Measurements from ENCODE around the gene PORCN. TPM values are rescaled to one million over a fixed set of nuclear protein-coding genes. Genes with fewer than 3 reads are reported as not detected.

The PORCN gene
- total and polyA plus RNA-seq, 9 of the 15 experiments (the other 6 are each of a cell fraction or from before 2014, with no cell fraction given) = 0.34 to 5.1 (median 2.8) TPM

GRCh38 chrX:48539345-48540027 lies 30.7 kb downstream of the PORCN start, which contains the start of gene TBC1D25 (continued):
- TF ChIP-seq, protein P1, sequence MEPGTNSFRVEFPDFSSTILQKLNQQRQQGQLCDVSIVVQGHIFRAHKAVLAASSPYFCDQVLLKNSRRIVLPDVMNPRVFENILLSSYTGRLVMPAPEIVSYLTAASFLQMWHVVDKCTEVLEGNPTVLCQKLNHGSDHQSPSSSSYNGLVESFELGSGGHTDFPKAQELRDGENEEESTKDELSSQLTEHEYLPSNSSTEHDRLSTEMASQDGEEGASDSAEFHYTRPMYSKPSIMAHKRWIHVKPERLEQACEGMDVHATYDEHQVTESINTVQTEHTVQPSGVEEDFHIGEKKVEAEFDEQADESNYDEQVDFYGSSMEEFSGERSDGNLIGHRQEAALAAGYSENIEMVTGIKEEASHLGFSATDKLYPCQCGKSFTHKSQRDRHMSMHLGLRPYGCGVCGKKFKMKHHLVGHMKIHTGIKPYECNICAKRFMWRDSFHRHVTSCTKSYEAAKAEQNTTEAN (CRISPR knock-in tag; IDR thresholded peaks at IDR 0.05) = no peak
- peak; percentile 79 for TF ChIP-seq RFX1 (IDR thresholded peaks at IDR 0.05)
- peak; percentile 63 for TF ChIP-seq ATF1 (CRISPR knock-in tag; IDR thresholded peaks at IDR 0.05)
- peak; percentile 99 for TF ChIP-seq ATF1 (tag; IDR thresholded peaks at IDR 0.05)
- peak; percentile 81 for TF ChIP-seq POLR2G (IDR thresholded peaks at IDR 0.05; ENCODE audit: low read depth, low read length)
- TF ChIP-seq TGIF2 (CRISPR knock-in tag; IDR thresholded peaks at IDR 0.05) = no peak
- TF ChIP-seq SMAD4 (CRISPR knock-in tag; conservative IDR thresholded peaks at IDR 0.05) = peak; percentile 56
- peak; percentile 92 for TF ChIP-seq ELF1 (tag; IDR thresholded peaks at IDR 0.05)
- TF ChIP-seq ATF7 (IDR thresholded peaks at IDR 0.05) = peak; percentile 100
- no peak for TF ChIP-seq FOXK1 (CRISPR knock-in tag; IDR thresholded peaks at IDR 0.05; ENCODE audit: borderline replicate concordance)
- TF ChIP-seq THRA (IDR thresholded peaks at IDR 0.05) = no peak
- 0 out of 2 replicates have a peak, but pooled peaks have one; percentile 8 for TF ChIP-seq SOX6 (IDR thresholded peaks at IDR 0.05)
- TF ChIP-seq JUND (IDR thresholded peaks at IDR 0.05; ENCODE audit: borderline replicate concordance, low read depth, low read length) = peak; percentile 96
- TF ChIP-seq JUND (tag; IDR thresholded peaks at IDR 0.05; ENCODE audit: borderline replicate concordance, low read depth, low read length) = peak; percentile 97; the same call in 2 of the 3 replicates
- TF ChIP-seq RAD21 (CRISPR knock-in tag; conservative IDR thresholded peaks at IDR 0.05 in 1 of 2, IDR thresholded peaks at IDR 0.05 in 1 of 2) = peak; percentile 46 to 48; a peak in 3 of 4 replicates
- peak; percentile 63 for TF ChIP-seq EP400 (IDR thresholded peaks at IDR 0.05)
- TF ChIP-seq EHMT2 (IDR thresholded peaks at IDR 0.05) = no peak
- TF ChIP-seq YY1 (IDR thresholded peaks at IDR 0.05; ENCODE audit: borderline replicate concordance in 1 of 3, control insufficient read depth in 1 of 3, extremely low read depth in 1 of 3, insufficient read depth in 3 of 3, insufficient read length in 1 of 3, insufficient replicate concordance in 2 of 3, low read depth in 1 of 3, low read length in 2 of 3) = peak; percentile 18 to 78 (median 44)
- TF ChIP-seq RBFOX2 (IDR thresholded peaks at IDR 0.05; ENCODE audit: low read depth, low read length) = peak; percentile 80
- peak; percentile 37 for TF ChIP-seq E2F8 (IDR thresholded peaks at IDR 0.05; ENCODE audit: low read depth, partially characterized antibody)
- no peak for TF ChIP-seq PTRF (tag; IDR thresholded peaks at IDR 0.05)
- TF ChIP-seq SP1 (CRISPR knock-in tag; IDR thresholded peaks at IDR 0.05) = peak; percentile 52; the same call in 1 of the 2 replicates
- no peak for TF ChIP-seq CBFB (CRISPR knock-in tag; IDR thresholded peaks at IDR 0.05)
- TF ChIP-seq NRF1 (conservative IDR thresholded peaks at IDR 0.05 in 1 of 2, IDR thresholded peaks at IDR 0.05 in 1 of 2) = peak; percentile 97
